HepG2 (cell line): Measurements from ENCODE around the gene PLRG1. TPM values are rescaled to one million over a fixed set of nuclear protein-coding genes. Genes with fewer than 3 reads are reported as not detected.
A peak's percentile ranks its signal among the peaks of the same experiment; 100 is the strongest.

Source experiments
- KLF13 ChIP-seq: sonication (generic); formaldehyde crosslinking; IDR thresholded peaks from 2 replicates; pipeline ENCODE4 v1.4.0; 2020; ENCODE audit warnings: mild to moderate bottlenecking, missing genetic modification reagents
- NONO ChIP-seq, 2 experiments: fragments of 450-650 bp in 1 of 2; sonication (generic) in 1 of 2; formaldehyde crosslinking in 1 of 2; IDR thresholded peaks in 1 of 2; conservative IDR thresholded peaks in 1 of 2; 2 replicates each; pipeline versions ENCODE4 v1.6.1 to v1.8.0; 2017 to 2022; ENCODE audit warnings: mild to moderate bottlenecking in 1 of 2, missing genetic modification reagents in 1 of 2, moderate library complexity in 1 of 2
- PHF5A ChIP-seq: IDR thresholded peaks from one replicate; pipeline ENCODE4 v1.6.1; 2018; ENCODE audit warnings: low read depth, missing genetic modification reagents; ENCODE audit not compliant: unreplicated experiment
- POLR2AphosphoS5 ChIP-seq: IDR thresholded peaks from 2 replicates; pipeline ENCODE4 v1.6.1; 2012; ENCODE audit warnings: low read depth, low read length
- REPIN1 ChIP-seq: sonication (generic); formaldehyde crosslinking; IDR thresholded peaks from 2 replicates; pipeline ENCODE4 v1.8.0; 2022; ENCODE audit warnings: missing genetic modification reagents, low read depth, mild to moderate bottlenecking, borderline replicate concordance
- SAFB2 ChIP-seq: sonication (generic); formaldehyde crosslinking; IDR thresholded peaks from 2 replicates; pipeline ENCODE4 v1.5.1; 2020; ENCODE audit warnings: missing genetic modification reagents, low read depth, mild to moderate bottlenecking, borderline replicate concordance
- TOPORS ChIP-seq: sonication (generic); formaldehyde crosslinking; IDR thresholded peaks from 2 replicates; pipeline ENCODE4 v1.8.0; 2023; ENCODE audit warnings: mild to moderate bottlenecking, missing genetic modification reagents
- ZFX ChIP-seq: sonication (generic); formaldehyde crosslinking; IDR thresholded peaks from 2 replicates; pipeline ENCODE4 v1.4.0; 2020; ENCODE audit warnings: mild to moderate bottlenecking, low read depth, missing genetic modification reagents, moderate library complexity
- ZMYM4 ChIP-seq: sonication (generic); formaldehyde crosslinking; IDR thresholded peaks from 2 replicates; pipeline ENCODE4 v1.8.1; 2023; ENCODE audit warnings: mild to moderate bottlenecking, missing genetic modification reagents
- ZNF367 ChIP-seq: sonication (generic); formaldehyde crosslinking; IDR thresholded peaks from 2 replicates; pipeline ENCODE4 v1.4.0; 2020; ENCODE audit warnings: missing genetic modification reagents, borderline replicate concordance
- ZNF780A ChIP-seq: sonication (generic); formaldehyde crosslinking; IDR thresholded peaks from 2 replicates; pipeline ENCODE4 v1.8.0; 2022; ENCODE audit warnings: mild to moderate bottlenecking, missing genetic modification reagents, moderate library complexity
- ZSCAN29 ChIP-seq: sonication (generic); formaldehyde crosslinking; conservative IDR thresholded peaks from 2 replicates; pipeline ENCODE4 v1.4.0; 2020; ENCODE audit warnings: mild to moderate bottlenecking, missing genetic modification reagents
- polyA plus RNA-seq, 8 experiments: library from polyadenylated mRNA; depleted of rRNA in 3 of 8; stranded (reverse) in 7 of 8; unstranded in 1 of 8; fragments of >200 nt; fragmentation: Illumina TruSeq in 4 of 8; extraction: Trizol in 4 of 8; gene quantifications; 2 replicates each; pipeline versions ENCODE4 v1.2.1 to v1.2.3, GENCODE V29; 2011 to 2016; ENCODE audit warnings: low read depth in 4 of 8, missing spikeins in 1 of 8, mixed read lengths in 1 of 8; ENCODE audit not compliant: insufficient read depth in 1 of 8
- total RNA-seq, 5 experiments: library from RNA; depleted of rRNA; stranded (reverse); fragments of >200 nt; fragmentation: Illumina TruSeq; extraction: Trizol; gene quantifications; 2 replicates each; pipeline ENCODE4 v1.2.3, GENCODE V29; 2016; ENCODE audit warnings: low read depth in 1 of 5
- TF ChIP-seq, protein P1 (sequence below): sonication (generic); formaldehyde crosslinking; IDR thresholded peaks from 2 replicates; pipeline ENCODE4 v1.4.0; 2020; ENCODE audit warnings: missing genetic modification reagents, borderline replicate concordance
- TF ChIP-seq, protein P2 (sequence below): sonication (generic); formaldehyde crosslinking; IDR thresholded peaks from 2 replicates; pipeline ENCODE4 v1.4.0; 2020; ENCODE audit warnings: missing genetic modification reagents, borderline replicate concordance
- TF ChIP-seq, protein P3 (sequence below): IDR thresholded peaks from 2 replicates; pipeline ENCODE4 v1.6.1; 2016; ENCODE audit warnings: low read depth, borderline replicate concordance
- TF ChIP-seq, protein P4 (sequence below): sonication (generic); formaldehyde crosslinking; IDR thresholded peaks from 2 replicates; pipeline ENCODE4 v1.8.0; 2022; ENCODE audit warnings: mild to moderate bottlenecking, missing genetic modification reagents, borderline replicate concordance
- TF ChIP-seq, protein P5 (sequence below): IDR thresholded peaks from 2 replicates; pipeline ENCODE4 v1.6.1; 2012; ENCODE audit warnings: low read length, improper control_type of control experiment
- TF ChIP-seq, protein P6 (sequence below): sonication (generic); formaldehyde crosslinking; IDR thresholded peaks from 2 replicates; pipeline ENCODE4 v1.4.0; 2020; ENCODE audit warnings: low read depth, mild to moderate bottlenecking, missing genetic modification reagents

PLRG1 gene
- total and polyA plus RNA-seq, 2 of the 13 experiments (the other 11 are each of a cell fraction or from before 2014, with no cell fraction given), result 77.3 to 110 TPM

DNA sequence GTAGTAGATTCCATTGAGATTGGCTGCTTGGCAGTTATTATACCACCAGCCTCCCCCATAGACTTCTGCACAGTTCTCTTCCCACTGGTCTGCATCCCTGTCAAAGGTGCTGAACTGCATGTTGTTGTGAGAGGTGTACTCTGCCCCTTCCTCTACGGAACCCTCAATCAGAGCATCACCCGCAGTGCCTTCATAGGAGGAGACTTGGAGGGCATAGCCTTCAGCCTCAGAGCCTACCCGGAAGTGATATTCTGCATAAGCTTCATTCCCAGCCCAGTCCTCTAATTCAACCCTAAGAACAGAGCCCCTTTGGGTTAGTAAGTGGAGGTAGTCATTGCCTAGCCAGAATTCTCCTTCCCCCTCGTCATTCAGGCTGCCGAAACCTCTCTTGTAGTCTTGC lies 34.1 kb upstream of the PLRG1 start (continued):
- TF ChIP-seq, protein P1, sequence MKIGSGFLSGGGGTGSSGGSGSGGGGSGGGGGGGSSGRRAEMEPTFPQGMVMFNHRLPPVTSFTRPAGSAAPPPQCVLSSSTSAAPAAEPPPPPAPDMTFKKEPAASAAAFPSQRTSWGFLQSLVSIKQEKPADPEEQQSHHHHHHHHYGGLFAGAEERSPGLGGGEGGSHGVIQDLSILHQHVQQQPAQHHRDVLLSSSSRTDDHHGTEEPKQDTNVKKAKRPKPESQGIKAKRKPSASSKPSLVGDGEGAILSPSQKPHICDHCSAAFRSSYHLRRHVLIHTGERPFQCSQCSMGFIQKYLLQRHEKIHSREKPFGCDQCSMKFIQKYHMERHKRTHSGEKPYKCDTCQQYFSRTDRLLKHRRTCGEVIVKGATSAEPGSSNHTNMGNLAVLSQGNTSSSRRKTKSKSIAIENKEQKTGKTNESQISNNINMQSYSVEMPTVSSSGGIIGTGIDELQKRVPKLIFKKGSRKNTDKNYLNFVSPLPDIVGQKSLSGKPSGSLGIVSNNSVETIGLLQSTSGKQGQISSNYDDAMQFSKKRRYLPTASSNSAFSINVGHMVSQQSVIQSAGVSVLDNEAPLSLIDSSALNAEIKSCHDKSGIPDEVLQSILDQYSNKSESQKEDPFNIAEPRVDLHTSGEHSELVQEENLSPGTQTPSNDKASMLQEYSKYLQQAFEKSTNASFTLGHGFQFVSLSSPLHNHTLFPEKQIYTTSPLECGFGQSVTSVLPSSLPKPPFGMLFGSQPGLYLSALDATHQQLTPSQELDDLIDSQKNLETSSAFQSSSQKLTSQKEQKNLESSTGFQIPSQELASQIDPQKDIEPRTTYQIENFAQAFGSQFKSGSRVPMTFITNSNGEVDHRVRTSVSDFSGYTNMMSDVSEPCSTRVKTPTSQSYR (CRISPR knock-in tag), result no peak
- no peak for TF ChIP-seq ZSCAN29 (CRISPR knock-in tag)
- TF ChIP-seq NONO (IDR thresholded peaks at IDR 0.05), result no peak
- 0 out of 2 replicates have a peak, but pooled peaks have one; percentile 24 for TF ChIP-seq NONO (CRISPR knock-in tag; conservative IDR thresholded peaks at IDR 0.05)
- TF ChIP-seq, protein P2, sequence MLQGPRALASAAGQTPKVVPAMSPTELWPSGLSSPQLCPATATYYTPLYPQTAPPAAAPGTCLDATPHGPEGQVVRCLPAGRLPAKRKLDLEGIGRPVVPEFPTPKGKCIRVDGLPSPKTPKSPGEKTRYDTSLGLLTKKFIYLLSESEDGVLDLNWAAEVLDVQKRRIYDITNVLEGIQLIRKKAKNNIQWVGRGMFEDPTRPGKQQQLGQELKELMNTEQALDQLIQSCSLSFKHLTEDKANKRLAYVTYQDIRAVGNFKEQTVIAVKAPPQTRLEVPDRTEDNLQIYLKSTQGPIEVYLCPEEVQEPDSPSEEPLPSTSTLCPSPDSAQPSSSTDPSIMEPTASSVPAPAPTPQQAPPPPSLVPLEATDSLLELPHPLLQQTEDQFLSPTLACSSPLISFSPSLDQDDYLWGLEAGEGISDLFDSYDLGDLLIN (CRISPR knock-in tag), result no peak
- TF ChIP-seq ZMYM4, result peak; percentile 37; the same call in 1 of the 2 replicates
- TF ChIP-seq, protein P3, sequence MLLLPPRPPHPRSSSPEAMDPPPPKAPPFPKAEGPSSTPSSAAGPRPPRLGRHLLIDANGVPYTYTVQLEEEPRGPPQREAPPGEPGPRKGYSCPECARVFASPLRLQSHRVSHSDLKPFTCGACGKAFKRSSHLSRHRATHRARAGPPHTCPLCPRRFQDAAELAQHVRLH, result no peak
- TF ChIP-seq, protein P4, sequence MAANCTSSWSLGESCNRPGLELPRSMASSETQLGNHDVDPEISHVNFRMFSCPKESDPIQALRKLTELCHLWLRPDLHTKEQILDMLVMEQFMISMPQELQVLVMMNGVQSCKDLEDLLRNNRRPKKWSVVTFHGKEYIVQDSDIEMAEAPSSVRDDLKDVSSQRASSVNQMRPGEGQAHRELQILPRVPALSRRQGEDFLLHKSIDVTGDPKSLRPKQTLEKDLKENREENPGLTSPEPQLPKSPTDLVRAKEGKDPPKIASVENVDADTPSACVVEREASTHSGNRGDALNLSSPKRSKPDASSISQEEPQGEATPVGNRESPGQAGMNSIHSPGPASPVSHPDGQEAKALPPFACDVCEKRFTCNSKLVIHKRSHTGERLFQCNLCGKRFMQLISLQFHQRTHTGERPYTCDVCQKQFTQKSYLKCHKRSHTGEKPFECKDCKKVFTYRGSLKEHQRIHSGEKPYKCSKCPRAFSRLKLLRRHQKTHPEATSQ (CRISPR knock-in tag), result 0 out of 2 replicates have a peak, but pooled peaks have one; percentile 37
- no peak for TF ChIP-seq SAFB2
- TF ChIP-seq ZNF780A (CRISPR knock-in tag), result 0 out of 2 replicates have a peak, but pooled peaks have one; percentile 19
- TF ChIP-seq ZFX, result 0 out of 2 replicates have a peak, but pooled peaks have one; percentile 4
- TF ChIP-seq, protein P5, sequence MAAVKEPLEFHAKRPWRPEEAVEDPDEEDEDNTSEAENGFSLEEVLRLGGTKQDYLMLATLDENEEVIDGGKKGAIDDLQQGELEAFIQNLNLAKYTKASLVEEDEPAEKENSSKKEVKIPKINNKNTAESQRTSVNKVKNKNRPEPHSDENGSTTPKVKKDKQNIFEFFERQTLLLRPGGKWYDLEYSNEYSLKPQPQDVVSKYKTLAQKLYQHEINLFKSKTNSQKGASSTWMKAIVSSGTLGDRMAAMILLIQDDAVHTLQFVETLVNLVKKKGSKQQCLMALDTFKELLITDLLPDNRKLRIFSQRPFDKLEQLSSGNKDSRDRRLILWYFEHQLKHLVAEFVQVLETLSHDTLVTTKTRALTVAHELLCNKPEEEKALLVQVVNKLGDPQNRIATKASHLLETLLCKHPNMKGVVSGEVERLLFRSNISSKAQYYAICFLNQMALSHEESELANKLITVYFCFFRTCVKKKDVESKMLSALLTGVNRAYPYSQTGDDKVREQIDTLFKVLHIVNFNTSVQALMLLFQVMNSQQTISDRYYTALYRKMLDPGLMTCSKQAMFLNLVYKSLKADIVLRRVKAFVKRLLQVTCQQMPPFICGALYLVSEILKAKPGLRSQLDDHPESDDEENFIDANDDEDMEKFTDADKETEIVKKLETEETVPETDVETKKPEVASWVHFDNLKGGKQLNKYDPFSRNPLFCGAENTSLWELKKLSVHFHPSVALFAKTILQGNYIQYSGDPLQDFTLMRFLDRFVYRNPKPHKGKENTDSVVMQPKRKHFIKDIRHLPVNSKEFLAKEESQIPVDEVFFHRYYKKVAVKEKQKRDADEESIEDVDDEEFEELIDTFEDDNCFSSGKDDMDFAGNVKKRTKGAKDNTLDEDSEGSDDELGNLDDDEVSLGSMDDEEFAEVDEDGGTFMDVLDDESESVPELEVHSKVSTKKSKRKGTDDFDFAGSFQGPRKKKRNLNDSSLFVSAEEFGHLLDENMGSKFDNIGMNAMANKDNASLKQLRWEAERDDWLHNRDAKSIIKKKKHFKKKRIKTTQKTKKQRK, result no peak
- TF ChIP-seq PHF5A, result peak; percentile 43
- peak; percentile 48; the same call in 1 of the 2 replicates for TF ChIP-seq TOPORS
- peak; percentile 81 for TF ChIP-seq REPIN1 (CRISPR knock-in tag)
- TF ChIP-seq ZNF367 (CRISPR knock-in tag), result 0 out of 2 replicates have a peak, but pooled peaks have one; percentile 55
- TF ChIP-seq, protein P6, sequence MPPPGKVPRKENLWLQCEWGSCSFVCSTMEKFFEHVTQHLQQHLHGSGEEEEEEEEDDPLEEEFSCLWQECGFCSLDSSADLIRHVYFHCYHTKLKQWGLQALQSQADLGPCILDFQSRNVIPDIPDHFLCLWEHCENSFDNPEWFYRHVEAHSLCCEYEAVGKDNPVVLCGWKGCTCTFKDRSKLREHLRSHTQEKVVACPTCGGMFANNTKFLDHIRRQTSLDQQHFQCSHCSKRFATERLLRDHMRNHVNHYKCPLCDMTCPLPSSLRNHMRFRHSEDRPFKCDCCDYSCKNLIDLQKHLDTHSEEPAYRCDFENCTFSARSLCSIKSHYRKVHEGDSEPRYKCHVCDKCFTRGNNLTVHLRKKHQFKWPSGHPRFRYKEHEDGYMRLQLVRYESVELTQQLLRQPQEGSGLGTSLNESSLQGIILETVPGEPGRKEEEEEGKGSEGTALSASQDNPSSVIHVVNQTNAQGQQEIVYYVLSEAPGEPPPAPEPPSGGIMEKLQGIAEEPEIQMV (CRISPR knock-in tag), result 0 out of 2 replicates have a peak, but pooled peaks have one; percentile 42
- TF ChIP-seq POLR2AphosphoS5, result peak; percentile 59
- no peak for TF ChIP-seq KLF13 (CRISPR knock-in tag)
